GM18520 (cell line): ENCODE results near the gene CEP162.
"Not testable (repeated sequence)": the region's sequence is repeated elsewhere in the genome, so short reads cannot be mapped to it uniquely, and the experiment has no call there.

Source experiments
- ATAC-seq: cut with Tn5 transposase; IDR thresholded peaks from one replicate; pipeline ENCODE4 v1.9.1; 2021; ENCODE audit not compliant: unreplicated experiment

CEP162 gene

DNA sequence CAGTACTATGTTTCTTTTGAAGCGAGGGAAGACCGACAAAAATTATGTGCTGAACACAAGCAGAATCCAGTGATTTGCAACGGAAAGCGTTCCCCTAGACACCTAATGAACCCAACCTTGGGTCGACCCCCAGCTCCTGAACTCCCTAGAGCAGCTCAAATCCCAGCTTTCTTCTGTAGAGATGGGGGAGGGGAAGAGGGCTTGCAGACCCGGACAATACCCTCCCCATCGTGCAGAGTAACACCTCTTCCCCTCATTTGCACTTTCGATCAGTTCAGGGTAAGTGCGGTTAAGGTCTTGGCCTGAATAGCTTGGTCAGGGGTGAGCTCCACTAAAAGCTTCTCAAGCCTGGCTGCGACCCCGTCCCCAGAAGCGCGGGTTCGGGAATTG, 404 bp downstream of the CEP162 start:
- ATAC-seq, result no peak

DNA sequence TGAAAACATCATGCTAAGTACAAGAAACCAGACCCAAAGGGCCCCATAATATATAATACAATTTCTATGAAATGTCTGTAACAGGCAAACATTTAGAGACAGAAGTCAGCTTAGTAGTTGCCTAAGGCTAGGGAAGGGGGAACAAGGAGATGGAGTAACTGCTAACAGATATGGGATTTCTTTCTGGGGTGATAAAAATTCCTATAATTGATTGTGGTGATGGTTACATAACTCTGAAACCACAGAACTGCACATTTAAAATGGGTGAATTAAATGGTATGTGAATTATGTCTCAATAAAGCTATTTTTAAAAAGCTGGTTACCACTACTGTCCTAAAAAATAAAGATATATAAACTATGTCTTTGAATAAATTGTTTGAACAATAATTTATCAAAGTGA, 3.2 kb downstream of the CEP162 start:
- no peak for ATAC-seq

GRCh38 chr6:84223608-84224007, 3.8 kb downstream of the CEP162 start:
- ATAC-seq, result not testable (repeated sequence)

DNA sequence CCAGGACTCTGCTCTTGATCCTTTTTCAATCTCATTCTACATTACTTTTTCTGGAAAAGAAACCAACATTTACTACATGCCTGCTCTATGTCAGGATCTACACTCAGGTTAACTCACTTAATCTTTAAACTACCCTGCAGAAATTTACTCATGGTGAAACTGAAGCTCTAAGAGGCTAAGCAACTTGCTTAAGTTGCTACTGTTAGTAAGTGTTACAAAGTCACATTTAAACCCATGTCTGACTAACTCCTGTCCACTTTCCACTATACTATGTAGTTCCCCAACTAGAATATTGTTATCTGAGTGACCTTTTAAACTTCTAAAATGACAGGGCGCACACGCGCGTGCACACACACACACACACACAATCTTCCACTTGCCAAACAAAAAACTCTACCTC, 5.0 kb downstream of the CEP162 start:
- peak; percentile 46 for ATAC-seq

DNA sequence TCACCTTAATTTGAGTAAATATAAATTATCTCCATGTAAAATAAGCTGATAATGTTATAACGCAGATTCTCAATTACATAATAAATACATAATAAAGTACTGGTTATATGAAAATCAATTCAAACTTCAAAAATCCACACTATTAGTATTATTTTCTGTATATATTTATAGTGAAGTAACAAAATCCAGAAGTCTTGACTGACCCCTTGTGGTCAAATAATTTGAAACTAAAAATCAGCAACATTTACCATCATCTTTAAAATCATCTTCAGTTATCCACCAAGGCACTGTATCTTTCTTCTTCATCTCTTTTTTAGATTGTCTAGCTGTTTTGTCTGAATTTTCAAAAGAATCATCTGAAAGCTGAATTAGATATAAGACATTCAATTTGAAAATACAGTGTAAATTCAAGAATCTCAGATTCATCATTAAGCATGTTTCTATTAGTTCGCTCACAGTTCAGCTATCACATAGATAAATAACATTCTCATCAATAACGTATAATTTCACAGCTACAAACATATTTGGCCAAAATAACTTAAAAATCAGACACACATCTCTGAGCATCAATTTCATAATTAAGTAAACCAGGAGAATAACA, 6.5 kb downstream of the CEP162 start:
- no peak for ATAC-seq

- ATAC-seq, result no peak
These were observed 9.4 kb downstream of the CEP162 start for GRCh38 chr6:84218091-84218490.

DNA sequence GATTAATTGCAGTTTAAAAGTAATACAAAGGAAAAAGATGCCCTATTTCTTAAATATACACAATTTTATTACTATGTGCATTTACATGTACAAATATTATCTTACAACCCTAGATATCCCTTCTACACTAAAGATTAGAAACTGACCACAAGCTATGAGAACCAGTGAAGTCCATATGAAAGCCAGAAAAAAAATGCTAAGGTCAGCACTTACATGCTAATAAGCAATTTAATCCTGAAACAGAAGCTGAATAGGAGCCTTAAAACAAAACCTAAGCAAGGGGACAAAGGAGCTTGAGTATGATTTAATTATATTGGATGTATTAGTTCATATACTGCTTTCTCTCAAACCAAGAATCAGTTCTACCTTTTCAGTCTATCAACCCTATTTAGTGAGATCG, 14.2 kb downstream of the CEP162 start:
- ATAC-seq, result no peak

GRCh38 chr6:84204011-84204410, 23.4 kb downstream of the CEP162 start:
- no peak for ATAC-seq

- ATAC-seq, result not testable (repeated sequence)
These were observed 27.5 kb downstream of the CEP162 start for GRCh38 chr6:84199987-84200386.

GRCh38 chr6:84197708-84198107, 29.7 kb downstream of the CEP162 start:
- ATAC-seq, result no peak

GRCh38 chr6:84193114-84193708, 34.2 kb downstream of the CEP162 start:
- no peak for ATAC-seq

DNA sequence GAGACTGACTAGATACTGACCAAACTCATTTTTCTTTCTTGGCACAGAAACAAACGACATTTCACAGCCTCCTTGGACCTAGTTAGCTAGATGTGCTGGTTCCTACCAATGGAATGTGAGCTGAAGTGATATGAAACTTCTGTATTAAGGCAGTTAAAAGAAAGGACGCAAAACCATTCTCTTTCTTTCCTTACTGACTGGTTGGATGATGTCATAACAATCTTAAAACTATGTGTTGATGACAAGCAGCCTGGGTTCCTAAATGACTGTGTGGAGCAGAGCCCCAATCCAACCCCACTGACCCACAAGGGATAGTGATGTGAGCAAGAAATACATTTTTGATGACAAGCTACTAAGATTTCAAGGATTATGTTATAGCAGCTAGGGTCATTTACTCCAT, 35.6 kb downstream of the CEP162 start:
- ATAC-seq, result no peak

DNA sequence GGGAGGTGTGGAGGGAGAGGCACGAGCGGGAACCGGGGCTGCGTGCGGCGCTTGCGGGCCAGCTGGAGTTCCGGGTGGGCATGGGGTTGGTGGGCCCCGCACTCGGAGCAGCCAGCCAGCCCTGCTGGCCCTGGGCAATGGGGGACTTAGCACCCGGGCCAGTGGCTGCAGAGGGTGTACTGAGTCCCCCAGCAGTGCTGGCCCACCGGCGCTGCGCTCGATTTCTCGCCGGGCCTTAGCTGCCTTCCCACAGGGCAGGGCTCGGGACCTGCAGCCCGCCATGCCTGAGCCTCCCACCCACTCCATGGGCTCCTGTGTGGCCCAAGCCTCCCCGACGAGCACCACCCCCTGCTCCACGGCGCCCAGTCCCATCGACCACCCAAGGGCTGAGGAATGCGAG, 38.1 kb downstream of the CEP162 start:
- ATAC-seq, result not testable (repeated sequence)

DNA sequence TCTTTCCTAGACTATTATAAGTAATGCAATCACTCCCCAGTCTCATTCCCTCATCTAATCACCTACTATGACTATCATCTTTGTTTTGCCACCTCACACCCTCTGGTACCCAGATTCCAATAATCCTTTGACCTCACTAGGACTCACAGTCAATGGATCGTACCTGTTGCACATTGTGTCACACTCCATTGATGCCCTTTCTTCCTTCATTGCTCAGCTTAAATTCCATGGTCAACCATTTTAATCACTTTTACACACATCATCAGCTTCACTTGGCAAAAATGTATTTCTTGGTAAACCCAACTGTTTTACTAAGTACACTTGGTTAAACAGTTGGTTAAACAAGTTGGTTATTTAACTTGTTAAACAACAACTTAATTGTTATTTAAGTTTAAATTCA, 44.0 kb downstream of the CEP162 start:
- ATAC-seq, result no peak

- no peak for ATAC-seq
These were observed 45.4 kb downstream of the CEP162 start for GRCh38 chr6:84182001-84182400.

DNA sequence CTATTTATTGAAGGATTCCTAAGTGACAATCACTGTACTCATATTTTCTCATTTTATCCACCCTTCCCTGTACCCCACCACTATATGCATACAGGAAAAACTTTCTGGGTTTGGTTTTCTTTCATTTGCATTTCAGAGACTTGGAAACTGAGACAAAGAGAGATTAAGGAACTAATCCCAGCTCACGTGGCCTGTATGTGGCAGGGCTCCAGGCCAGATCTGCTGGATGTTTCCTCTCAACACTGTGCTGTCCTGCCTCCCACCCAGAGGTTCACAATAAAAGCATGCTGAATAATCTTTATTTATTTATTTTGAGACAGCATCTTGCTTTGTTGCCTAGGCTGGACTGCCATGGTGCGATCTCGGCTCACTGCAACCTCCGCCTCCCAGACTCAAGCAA, 50.2 kb downstream of the CEP162 start:
- no peak for ATAC-seq

- ATAC-seq, result no peak
These were observed 54.9 kb downstream of the CEP162 start for GRCh38 chr6:84172574-84172973.

DNA sequence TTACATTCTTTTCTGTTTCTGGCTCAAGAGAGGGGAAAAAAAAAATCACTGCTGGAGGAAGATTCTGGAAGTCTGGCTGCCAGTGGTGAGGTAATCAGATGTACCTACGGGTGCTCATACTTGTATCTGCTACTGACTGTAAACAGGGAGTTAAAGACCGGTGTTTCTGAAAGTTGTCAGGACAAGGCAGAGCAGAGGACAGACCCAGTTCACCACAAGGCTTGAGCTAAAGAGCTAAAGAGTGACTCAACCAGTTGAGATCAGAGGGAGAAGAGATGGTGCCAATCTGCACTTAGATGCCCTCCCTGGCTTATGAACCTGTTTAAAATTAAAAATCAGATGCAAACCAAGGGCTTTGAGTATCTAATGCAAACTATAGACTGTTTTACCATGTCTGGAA, 55.4 kb downstream of the CEP162 start:
- ATAC-seq, result no peak

DNA sequence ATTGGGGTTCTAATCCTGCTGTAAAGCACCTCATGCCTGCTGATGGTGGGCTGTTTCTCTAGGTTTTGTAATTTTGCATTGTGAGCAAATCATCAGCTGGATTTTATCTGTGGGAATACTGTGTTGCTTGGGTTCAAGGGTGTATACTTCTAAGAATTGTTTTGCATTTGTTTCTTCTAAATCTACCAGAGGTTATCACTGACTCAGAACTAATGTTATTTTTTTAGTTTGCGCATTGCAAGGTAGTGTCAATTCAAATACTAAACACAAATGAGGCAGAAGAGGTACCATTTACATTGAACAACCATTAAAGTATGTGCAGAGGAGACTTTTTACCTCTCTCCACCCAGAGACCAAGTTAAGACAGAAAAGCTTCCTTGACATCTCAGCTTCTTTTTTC, 60.0 kb downstream of the CEP162 start:
- ATAC-seq, result no peak

- ATAC-seq, result no peak
These were observed 61.0 kb downstream of the CEP162 start for GRCh38 chr6:84166395-84166794.

GRCh38 chr6:84164328-84164727, 63.1 kb downstream of the CEP162 start:
- ATAC-seq, result not testable (repeated sequence)

GRCh38 chr6:84161190-84161589, 66.3 kb downstream of the CEP162 start:
- ATAC-seq, result no peak

- ATAC-seq, result no peak
These were observed 71.1 kb downstream of the CEP162 start for GRCh38 chr6:84156306-84156705.
